Prostate gland (tissue), 2 donors: ENCODE measurements around the gene ZNF761. TPM values are rescaled to one million over a fixed set of nuclear protein-coding genes. Genes with fewer than 3 reads are reported as not detected.

Source experiments
- DNase-seq: peaks from one replicate; pipeline ENCODE4 v3.0.0-alpha.2; 2019; ENCODE audit warnings: low spot score
- H3K27ac ChIP-seq, 2 donors: fragments of 200-600 bp; sonication (generic); 2 replicates each; pipeline ENCODE4 v1.5.1; 2017 to 2019
- H3K27me3 ChIP-seq: fragments of 200-600 bp; sonication (generic); replicated peaks from 2 replicates; pipeline ENCODE4 v1.5.1; 2019; ENCODE audit not compliant: insufficient read depth
- H3K36me3 ChIP-seq, 2 donors: fragments of 200-600 bp; sonication (generic); 1 replicate in 1 of 2; 2 replicates in 1 of 2; pipeline versions ENCODE4 v1.5.1 to v1.8.1; 2017 to 2019
- H3K4me1 ChIP-seq: fragments of 200-600 bp; sonication (generic); replicated peaks from 2 replicates; pipeline ENCODE4 v1.5.1; 2019
- H3K4me3 ChIP-seq, 2 donors: fragments of 200-600 bp; sonication (generic); 2 replicates each; pipeline ENCODE4 v1.5.1; 2017 to 2019
- H3K9me3 ChIP-seq: fragments of 200-600 bp; sonication (generic); 2 replicates; pipeline ENCODE4 v1.5.1; 2017
- CTCF ChIP-seq, 4 experiments: fragments of 200-600 bp in 2 of 4; fragments of 450-650 bp in 2 of 4; sonication (generic) in 2 of 4; IDR thresholded peaks; 1 replicate in 3 of 4; 2 replicates in 1 of 4; pipeline ENCODE4 v1.5.1; 2016 to 2019; ENCODE audit warnings: antibody characterized with exemption in 4 of 4, mild to moderate bottlenecking in 2 of 4, moderate library complexity in 2 of 4
- POLR2A ChIP-seq: fragments of 450-650 bp; IDR thresholded peaks from one replicate; pipeline ENCODE4 v1.6.1; 2016; ENCODE audit warnings: antibody characterized with exemption, mild to moderate bottlenecking
- POLR2AphosphoS5 ChIP-seq: sonication (generic); formaldehyde crosslinking; IDR thresholded peaks from one replicate; pipeline ENCODE4 v1.6.1; 2017; ENCODE audit warnings: antibody characterized with exemption
- WGBS: methylation state at CpG from one replicate; pipeline ENCODE4 v1.1.5; 2018; 5-methylcytosine and 5-hydroxymethylcytosine counted together
- intact Hi-C: fragments of 100-400 bp; cut with DNase I; formaldehyde crosslinking; loops from one replicate; pipeline ENCODE4 v1.14.2; 2022
- small RNA-seq, 2 donors: library from RNA; depleted of rRNA; stranded (forward); fragments of <200 nt; gene quantifications; one replicate each; pipeline ENCODE3, GENCODE V24; 2016
- total RNA-seq, 2 donors: library from RNA; depleted of rRNA; stranded (reverse); fragments of >200 nt; gene quantifications; one replicate each; pipeline ENCODE4 v1.1.0, GENCODE V29; 2016

Gene ZNF761
- total RNA-seq, 2 donors from 2014 or later, result 48.3 to 51.7 TPM

GRCh38 chr19:53504885-53505284 is 73.1 kb downstream of the ZNF761 start:
- peak; percentile 53 for DNase-seq
- no peaks in the 10 kb centered on the region for H3K9me3 ChIP-seq
- H3K4me3 ChIP-seq, result peak overlapping the region in 1 of 2 donors; percentile 24
- H3K36me3 ChIP-seq, result no peaks in the 10 kb centered on the region
- WGBS, result 10% methylated on average over 7 of the region's 7 CpGs
- H3K4me1 ChIP-seq, result no peaks in the 10 kb centered on the region
- intact Hi-C loops, result no loop called here
- TF ChIP-seq POLR2A, result no peak
- peak in 1 of 4 experiments; percentile 16 for TF ChIP-seq CTCF (IDR thresholded peaks at IDR 0.05)
- TF ChIP-seq POLR2AphosphoS5, result peak; percentile 75
- H3K27ac ChIP-seq, result peak overlapping the region; percentile 68 to 86
- H3K27me3 ChIP-seq, result no peaks in the 10 kb centered on the region

GRCh38 chr19:53506728-53507127 is 74.9 kb downstream of the ZNF761 start:
- H3K36me3 ChIP-seq, result no peaks in the 10 kb centered on the region
- DNase-seq, result no peak
- no peak overlapping the region for H3K4me3 ChIP-seq
- no peaks in the 10 kb centered on the region for H3K27me3 ChIP-seq
- H3K4me1 ChIP-seq, result no peaks in the 10 kb centered on the region
- H3K9me3 ChIP-seq, result no peaks in the 10 kb centered on the region
- 84% methylated on average over 8 of the region's 8 CpGs for WGBS
- no peak overlapping the region for H3K27ac ChIP-seq
- TF ChIP-seq POLR2A (no peak), POLR2AphosphoS5 (no peak), CTCF (IDR thresholded peaks at IDR 0.05) (no peak)
- intact Hi-C loops, result no loop called here

Small RNA genes lying within 50 kb of the gene (small RNA-seq; reads per million reads assigned to genes)
- 0 reads per million in 2 donors for gene RPL39P36

Other genes with a start within 250 kb of the ZNF761 start
- gene ZNF665, start 238.6 kb upstream of the ZNF761 start, total RNA-seq, result 10 to 100 TPM in 1 of 2 donors, 1 to 10 TPM in 1; 4.7 to 26.1 TPM
- 10 to 100 TPM; 28.1 to 35.8 TPM for gene ZNF677, start 177.1 kb upstream of the ZNF761 start, total RNA-seq
- 1 to 10 TPM in 1 of 2 donors, not detected in 1; 1.2 TPM for gene VN1R2, start 173.7 kb upstream of the ZNF761 start, total RNA-seq
- gene VN1R4, start 164.3 kb upstream of the ZNF761 start, total RNA-seq, result not detected
- gene ZNF845, start 98.2 kb upstream of the ZNF761 start, total RNA-seq, result 1 to 10 TPM; 6.5 to 7.8 TPM
- gene ZNF525, start 66.3 kb upstream of the ZNF761 start, total RNA-seq, result 10 to 100 TPM in 1 of 2 donors, 1 to 10 TPM in 1; 7.8 to 20.4 TPM
- 10 to 100 TPM; 12.5 to 23.0 TPM for gene ZNF765, start 36.8 kb upstream of the ZNF761 start, total RNA-seq
- gene ZNF813, start 35.7 kb downstream of the ZNF761 start, total RNA-seq, result 1 to 10 TPM; 6.8 to 9.1 TPM
- gene ZNF331, start 106.2 kb downstream of the ZNF761 start, total RNA-seq, result 10 to 100 TPM; 30.6 to 39.6 TPM
- not detected for gene DPRX, start 200.0 kb downstream of the ZNF761 start, total RNA-seq